HepG2 (cell line): ENCODE measurements around the gene BTBD17. TPM values are rescaled to one million over a fixed set of nuclear protein-coding genes. Genes with fewer than 3 reads are reported as not detected.

Experiments
- ATAC-seq: fragments of 200-7000 bp; cut with Tn5 transposase; 3 replicates; pipeline ENCODE4 v1.9.1; 2020; ENCODE audit warnings: mild to moderate bottlenecking, moderate library complexity
- BruUV-seq: library from RNA; stranded (reverse); fragments of 400-500 nt; replicated peaks from 2 replicates; lab custom pipeline; 2021; lab: Mats Ljungman, UMichigan
- CTCF ChIA-PET: fragments of 300-600 bp; formaldehyde crosslinking; extraction: SDS; loops from one replicate; lab custom pipeline; 2021; ENCODE audit warnings: low total read pairs, inconsistent platforms, low intra/inter-chr PET ratio; lab: Yijun Ruan, JAX
- POLR2A ChIA-PET: fragments of 350-600 bp; sonication (Branson Sonifier 250); formaldehyde crosslinking; loops from one replicate; lab custom pipeline; 2020; ENCODE audit warnings: antibody characterized with exemption, inconsistent platforms; lab: Yijun Ruan, JAX
- DNase-seq: peaks from one replicate; pipeline ENCODE4 v3.0.0-alpha.2; 2015; ENCODE audit warnings: low spot score
- FAIRE-seq: peaks from 3 replicates; lab custom pipeline; 2011; peaks lifted over from hg19 to GRCh38; lab: Jason Lieb, UNC
- H2AFZ ChIP-seq: one replicate; pipeline ENCODE4 v1.6.1; 2011; ENCODE audit warnings: low read length, inconsistent platforms
- H3K27ac ChIP-seq: fragments of 300-600 bp; 3 replicates; pipeline ENCODE4 v1.8.0; 2011; ENCODE audit warnings: mixed run types, mild to moderate bottlenecking, mixed read lengths, low read length, inconsistent platforms; ENCODE audit not compliant: insufficient read depth; ENCODE audit errors: extremely low read length
- H3K27me3 ChIP-seq, 2 experiments: fragments of 200-600 bp in 1 of 2; 2 replicates in 1 of 2; 3 replicates in 1 of 2; pipeline versions ENCODE4 v1.6.0 to v1.8.0; 2011; ENCODE audit warnings: low read length in 2 of 2, mild to moderate bottlenecking in 2 of 2, moderate library complexity in 2 of 2, inconsistent platforms in 1 of 2; ENCODE audit not compliant: insufficient read depth in 2 of 2, control insufficient read depth in 1 of 2
- H3K36me3 ChIP-seq, 2 experiments: fragments of 200-600 bp in 1 of 2; replicated peaks in 1 of 2; 2 replicates in 1 of 2; 3 replicates in 1 of 2; pipeline versions ENCODE4 v1.5.1 to v1.8.0; 2011; ENCODE audit warnings: low read length in 2 of 2, inconsistent platforms in 1 of 2; ENCODE audit not compliant: insufficient read depth in 2 of 2, control insufficient read depth in 1 of 2
- H3K4me1 ChIP-seq: 2 replicates; pipeline ENCODE4 v1.5.1; 2012; ENCODE audit warnings: low read length, inconsistent platforms; ENCODE audit not compliant: insufficient read depth
- H3K4me2 ChIP-seq: 2 replicates; pipeline ENCODE4 v1.6.0; 2011; ENCODE audit warnings: low read depth, low read length, inconsistent platforms
- H3K4me3 ChIP-seq, 3 experiments: fragments of 200-600 bp in 1 of 3; sonication (generic), shearing (Covaris generic) in 1 of 3; replicated peaks in 1 of 3; 2 replicates each; pipeline ENCODE4 v1.5.1; 2011 to 2016; ENCODE audit warnings: low read length in 3 of 3, inconsistent platforms in 2 of 3, low read depth in 2 of 3, mild to moderate bottlenecking in 2 of 3, control low read depth in 1 of 3, mixed read lengths in 1 of 3; ENCODE audit not compliant: insufficient read depth in 1 of 3
- H3K79me2 ChIP-seq: one replicate; pipeline ENCODE4 v1.6.1; 2011; ENCODE audit warnings: low read length, inconsistent platforms; ENCODE audit not compliant: insufficient read depth
- H3K9ac ChIP-seq: 2 replicates; pipeline ENCODE4 v1.6.0; 2011; ENCODE audit warnings: mild to moderate bottlenecking, low read depth, low read length, inconsistent platforms; ENCODE audit not compliant: insufficient read depth
- H3K9me3 ChIP-seq: 2 replicates; pipeline ENCODE4 v1.5.1; 2012; ENCODE audit warnings: mild to moderate bottlenecking, low read length
- H4K20me1 ChIP-seq: 2 replicates; pipeline ENCODE4 v1.6.0; 2011; ENCODE audit warnings: inconsistent platforms, mild to moderate bottlenecking, low read length, moderate library complexity; ENCODE audit not compliant: insufficient read depth
- ATF7 ChIP-seq, 2 experiments: fragments of 450-650 bp in 1 of 2; sonication (generic) in 1 of 2; formaldehyde crosslinking in 1 of 2; IDR thresholded peaks; 2 replicates each; pipeline versions ENCODE4 v1.4.0 to v1.6.1; 2016 to 2020; ENCODE audit warnings: antibody characterized with exemption in 1 of 2, mild to moderate bottlenecking in 1 of 2, missing genetic modification reagents in 1 of 2
- HOMEZ ChIP-seq: IDR thresholded peaks from 2 replicates; pipeline ENCODE4 v1.6.1; 2016; ENCODE audit warnings: low read depth
- SKI ChIP-seq: fragments of 450-650 bp; IDR thresholded peaks from one replicate; pipeline ENCODE4 v1.6.1; 2018; ENCODE audit warnings: mild to moderate bottlenecking; ENCODE audit not compliant: partially characterized antibody
- ZBTB2 ChIP-seq: sonication (generic); formaldehyde crosslinking; IDR thresholded peaks from 2 replicates; pipeline ENCODE4 v1.8.0; 2022; ENCODE audit warnings: low read depth, missing genetic modification reagents
- ZFP36L2 ChIP-seq: sonication (generic); formaldehyde crosslinking; IDR thresholded peaks from 2 replicates; pipeline ENCODE4 v1.4.0; 2020; ENCODE audit warnings: missing genetic modification reagents
- ZNF121 ChIP-seq: sonication (generic); formaldehyde crosslinking; IDR thresholded peaks from 2 replicates; pipeline ENCODE4 v1.5.0; 2020; ENCODE audit warnings: mild to moderate bottlenecking, missing genetic modification reagents
- ZNF292 ChIP-seq: sonication (generic); formaldehyde crosslinking; IDR thresholded peaks from 2 replicates; pipeline ENCODE4 v1.8.1; 2022; ENCODE audit warnings: mild to moderate bottlenecking, low read depth, missing genetic modification reagents, borderline replicate concordance
- WGBS: methylation state at CpG from one replicate; pipeline ENCODE4 v1.1.6; 2017; ENCODE audit warnings: low lambda C conversion rate; 5-methylcytosine and 5-hydroxymethylcytosine counted together
- in situ Hi-C: cut with HindIII; loops from 2 replicates; pipeline ENCODE4 v1.10.0; 2017; ENCODE audit warnings: low pct_unique_long_range_greater_than_20kb; ENCODE audit not compliant: extremely low pct_ligation_motif_present
- intact Hi-C: fragments of 100-400 bp; cut with micrococcal nuclease; formaldehyde crosslinking; loops from one replicate; pipeline ENCODE4 v1.10.0; 2022; ENCODE audit not compliant: unreplicated experiment
- polyA plus RNA-seq, 8 experiments: library from polyadenylated mRNA; depleted of rRNA in 3 of 8; stranded (reverse) in 7 of 8; unstranded in 1 of 8; fragments of >200 nt; fragmentation: Illumina TruSeq in 4 of 8; extraction: Trizol in 4 of 8; gene quantifications; 2 replicates each; pipeline versions ENCODE4 v1.2.1 to v1.2.3, GENCODE V29; 2011 to 2016; ENCODE audit warnings: low read depth in 4 of 8, missing spikeins in 1 of 8, mixed read lengths in 1 of 8; ENCODE audit not compliant: insufficient read depth in 1 of 8
- total RNA-seq, 5 experiments: library from RNA; depleted of rRNA; stranded (reverse); fragments of >200 nt; fragmentation: Illumina TruSeq; extraction: Trizol; gene quantifications; 2 replicates each; pipeline ENCODE4 v1.2.3, GENCODE V29; 2016; ENCODE audit warnings: low read depth in 1 of 5
- TF ChIP-seq, protein P1 (sequence below): sonication (generic); formaldehyde crosslinking; IDR thresholded peaks from 2 replicates; pipeline ENCODE4 v1.8.0; 2022; ENCODE audit warnings: missing genetic modification reagents, low read depth, mild to moderate bottlenecking, borderline replicate concordance
- TF ChIP-seq, protein P2 (sequence below): sonication (generic); formaldehyde crosslinking; IDR thresholded peaks from 2 replicates; pipeline ENCODE4 v1.8.1; 2023; ENCODE audit warnings: mild to moderate bottlenecking, missing genetic modification reagents

BTBD17 gene
- total and polyA plus RNA-seq, 2 of the 13 experiments (the other 11 are each of a cell fraction or from before 2014, with no cell fraction given), result not detected

GRCh38 chr17:74374858-74375257 is 13.2 kb upstream of the BTBD17 start:
- 70% methylated on average over 3 of the region's 3 CpGs for WGBS
- peaks cover 1 to 22% of the 10 kb centered on the region in 2 experiments; a peak in 3 of 5 replicates for H3K27me3 ChIP-seq
- no peaks in the 10 kb centered on the region for H3K9me3 ChIP-seq
- H4K20me1 ChIP-seq, result no peaks in the 10 kb centered on the region
- TF ChIP-seq ZNF121 (CRISPR knock-in tag), result peak; percentile 65; the same call in 1 of the 2 replicates
- TF ChIP-seq SKI, result no peak
- TF ChIP-seq, protein P1, sequence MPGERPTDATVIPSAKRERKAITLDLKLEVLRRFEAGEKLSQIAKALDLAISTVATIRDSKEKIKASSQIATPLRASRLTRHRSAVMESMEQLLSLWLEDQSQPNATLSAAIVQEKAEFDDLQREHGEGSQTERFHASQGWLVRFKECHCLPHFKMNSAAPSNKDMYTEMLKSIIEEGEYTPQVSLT (CRISPR knock-in tag), result no peak
- H3K4me1 ChIP-seq, result peaks cover 26% of the 10 kb centered on the region
- CTCF ChIA-PET, result no interaction called here
- ATAC-seq (no peak), DNase-seq (no peak), FAIRE-seq (no peak)
- no TSS peak for BruUV-seq
- no peak overlapping the region for H3K4me2 ChIP-seq
- no peaks in the 10 kb centered on the region for H3K79me2 ChIP-seq
- in situ Hi-C loops, result loop anchor here (5.0 kb wide), 1 partner anchor 82 kb away; no protein-coding TSS in a partner anchor
- H2AFZ ChIP-seq, result no peak overlapping the region
- H3K4me3 ChIP-seq, result no peak overlapping the region
- H3K9ac ChIP-seq, result no peak overlapping the region
- POLR2A ChIA-PET, result interaction anchor here (1.6 kb wide), 1 partner anchor 43 kb away, joined by 7 read pairs; no protein-coding TSS in a partner anchor
- intact Hi-C loops, result loop anchor here (1.0 kb wide), 1 partner anchor 82 kb away; no protein-coding TSS in a partner anchor
- no peak overlapping the region for H3K27ac ChIP-seq
- no peaks in the 10 kb centered on the region for H3K36me3 ChIP-seq

- no peak overlapping the region for H3K27ac ChIP-seq
- H3K36me3 ChIP-seq, result no peaks in the 10 kb centered on the region
- no peaks in the 10 kb centered on the region for H4K20me1 ChIP-seq
- H3K27me3 ChIP-seq, result peaks cover 1 to 31% of the 10 kb centered on the region in 2 experiments; a peak in 4 of 5 replicates
- peak overlapping the region; percentile 8 for H2AFZ ChIP-seq
- in situ Hi-C loops (no loop called here), intact Hi-C loops (loop anchor here (1.0 kb wide), 1 partner anchor 83 kb away; no protein-coding TSS in a partner anchor)
- ATAC-seq, result peak; percentile 97
- ChIA-PET CTCF (interaction anchor here (1.0 to 1.3 kb wide), 2 partner anchors 119 to 159 kb away, joined by 3 to 5 read pairs; no protein-coding TSS in a partner anchor), POLR2A (interaction anchor here (0.7 to 1.7 kb wide), 11 partner anchors 10 to 499 kb away, joined by 3 to 29 read pairs (median 4); partner anchors contain the start of gene RPL38)
- H3K9me3 ChIP-seq, result no peaks in the 10 kb centered on the region
- H3K9ac ChIP-seq, result no peak overlapping the region
- H3K4me1 ChIP-seq, result peaks cover 21% of the 10 kb centered on the region
- no peaks in the 10 kb centered on the region for H3K79me2 ChIP-seq
- 25% methylated on average over 15 of the region's 15 CpGs for WGBS
- FAIRE-seq, result peak; percentile 100
- BruUV-seq, result no TSS peak
- DNase-seq, result peak; percentile 95
- peak overlapping the region in 1 of 3 experiments; percentile 24; a peak in 2 of 6 replicates for H3K4me3 ChIP-seq
- peak overlapping the region; percentile 58 for H3K4me2 ChIP-seq
- TF ChIP-seq, protein P2, sequence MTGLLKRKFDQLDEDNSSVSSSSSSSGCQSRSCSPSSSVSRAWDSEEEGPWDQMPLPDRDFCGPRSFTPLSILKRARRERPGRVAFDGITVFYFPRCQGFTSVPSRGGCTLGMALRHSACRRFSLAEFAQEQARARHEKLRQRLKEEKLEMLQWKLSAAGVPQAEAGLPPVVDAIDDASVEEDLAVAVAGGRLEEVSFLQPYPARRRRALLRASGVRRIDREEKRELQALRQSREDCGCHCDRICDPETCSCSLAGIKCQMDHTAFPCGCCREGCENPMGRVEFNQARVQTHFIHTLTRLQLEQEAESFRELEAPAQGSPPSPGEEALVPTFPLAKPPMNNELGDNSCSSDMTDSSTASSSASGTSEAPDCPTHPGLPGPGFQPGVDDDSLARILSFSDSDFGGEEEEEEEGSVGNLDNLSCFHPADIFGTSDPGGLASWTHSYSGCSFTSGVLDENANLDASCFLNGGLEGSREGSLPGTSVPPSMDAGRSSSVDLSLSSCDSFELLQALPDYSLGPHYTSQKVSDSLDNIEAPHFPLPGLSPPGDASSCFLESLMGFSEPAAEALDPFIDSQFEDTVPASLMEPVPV (CRISPR knock-in tag), result no peak
- no peak for TF ChIP-seq ZBTB2 (CRISPR knock-in tag)
- TF ChIP-seq ATF7 (IDR thresholded peaks at IDR 0.05), result peak; percentile 91
- peak; percentile 99 for TF ChIP-seq ATF7 (CRISPR knock-in tag; IDR thresholded peaks at IDR 0.05)
- peak; percentile 97; the same call in 1 of the 2 replicates for TF ChIP-seq ZNF292 (CRISPR knock-in tag)
- TF ChIP-seq HOMEZ (CRISPR knock-in tag), result peak; percentile 74; the same call in 1 of the 2 replicates
- no peak for TF ChIP-seq ZFP36L2 (CRISPR knock-in tag)
Measured at GRCh38 chr17:74373838-74374606, 12.4 kb upstream of the BTBD17 start.
